ENCODE measurements around the gene RAB42. TPM values are rescaled to one million over a fixed set of nuclear protein-coding genes. Genes with fewer than 3 reads are reported as not detected.
A peak's percentile ranks its signal among the peaks of the same experiment; 100 is the strongest.

RAB42 gene
- total RNA-seq = 1 to 10 TPM in 1 of 4 donors, under 1 TPM in 2, not detected in 1; 0.21 to 2.5 (median 0.83) TPM

GRCh38 chr1:28591708-28592320, at the start of gene RAB42:
TSS of gene RAB42 (plus strand) at chr1:28592265. CDS start at chr1:28592512, 247 bp downstream.
- 39 to 43% methylated on average over 3 to 9 of the region's 13 CpGs for WGBS, 2 donors
- no peak for DNase-seq
- H3K4me3 ChIP-seq = peak within 1 kb of the TSS; percentile 42 to 77 (median 52)
- no peaks in the 10 kb centered on the region for H3K36me3 ChIP-seq
- no peaks in the 10 kb centered on the region for H3K9me3 ChIP-seq
- intact Hi-C loops (cut with DNase I) = no loop called here
- H3K27ac ChIP-seq = peak within 1 kb of the TSS in 3 of 4 donors; percentile 21 to 63 (median 59)
- peaks cover 0 to 25% (median 6%) of the 10 kb centered on the region in 3 donors for H3K4me1 ChIP-seq
- no peak for TF ChIP-seq CTCF (IDR thresholded peaks at IDR 0.05)
- no peak for TF ChIP-seq POLR2A (IDR thresholded peaks at IDR 0.05)
- H3K27me3 ChIP-seq = no peaks in the 10 kb centered on the region

- Histone ChIP-seq H3K9me3 (no peaks in the 10 kb centered on the region), H3K4me3 (no peak overlapping the region), H3K27me3 (no peaks in the 10 kb centered on the region), H3K4me1 (peaks cover 0 to 16% (median 0%) of the 10 kb centered on the region in 3 donors), H3K27ac (no peak overlapping the region), H3K36me3 (no peaks in the 10 kb centered on the region)
- WGBS, 2 donors = 81% methylated on average over 3 to 4 of the region's 4 CpGs
- intact Hi-C loops (cut with DNase I) = no loop called here
- TF ChIP-seq CTCF (IDR thresholded peaks at IDR 0.05) (no peak), POLR2A (IDR thresholded peaks at IDR 0.05) (no peak)
- no peak for DNase-seq
These were observed 46.8 kb upstream of the RAB42 start for GRCh38 chr1:28545246-28545628.

- H3K36me3 ChIP-seq = no peaks in the 10 kb centered on the region
- DNase-seq = no peak
- no peaks in the 10 kb centered on the region for H3K9me3 ChIP-seq
- no peak overlapping the region for H3K27ac ChIP-seq
- intact Hi-C loops (cut with DNase I) = no loop called here
- no peak overlapping the region for H3K4me3 ChIP-seq
- WGBS, 2 donors = 39 to 65% methylated on average over 3 of the region's 3 CpGs
- H3K4me1 ChIP-seq = peaks cover 0 to 9% (median 0%) of the 10 kb centered on the region in 3 donors
- no peaks in the 10 kb centered on the region for H3K27me3 ChIP-seq
- TF ChIP-seq POLR2A (IDR thresholded peaks at IDR 0.05) = no peak
- no peak for TF ChIP-seq CTCF (IDR thresholded peaks at IDR 0.05)
These were observed 43.7 kb upstream of the RAB42 start for GRCh38 chr1:28548318-28548717.

- 90 to 91% methylated on average over 5 of the region's 6 CpGs for WGBS, 2 donors
These were observed 40.7 kb upstream of the RAB42 start for GRCh38 chr1:28551381-28551780.

More at GRCh38 chr1:28551381-28551780, 40.7 kb upstream of the RAB42 start:
- Histone ChIP-seq H3K9me3 (no peaks in the 10 kb centered on the region), H3K4me3 (no peak overlapping the region), H3K27me3 (no peaks in the 10 kb centered on the region), H3K36me3 (peaks cover 0 to 22% (median 0%) of the 10 kb centered on the region in 3 donors), H3K4me1 (peaks cover 0 to 27% (median 9%) of the 10 kb centered on the region in 3 donors), H3K27ac (no peak overlapping the region)
- intact Hi-C loops (cut with DNase I) = no loop called here
- DNase-seq = no peak
- no peak for TF ChIP-seq POLR2A (IDR thresholded peaks at IDR 0.05)
- TF ChIP-seq CTCF (IDR thresholded peaks at IDR 0.05) = no peak

Measured in esophagus squamous epithelium (tissue), 5 donors.